Measurements from ENCODE around the gene MALAT1.

MALAT1 gene

GRCh38 chr11:65530157-65530496 is 31.3 kb downstream of the MALAT1 start:
- peak; percentile 32 for TF ChIP-seq CTCF (IDR thresholded peaks at IDR 0.05; ENCODE audit: insufficient read depth, low read depth, low read length, missing control alignments)
- H3K4me3 ChIP-seq (ENCODE audit: low read length), result no peak overlapping the region
- no peak for DNase-seq (ENCODE audit: low read depth)

DNA sequence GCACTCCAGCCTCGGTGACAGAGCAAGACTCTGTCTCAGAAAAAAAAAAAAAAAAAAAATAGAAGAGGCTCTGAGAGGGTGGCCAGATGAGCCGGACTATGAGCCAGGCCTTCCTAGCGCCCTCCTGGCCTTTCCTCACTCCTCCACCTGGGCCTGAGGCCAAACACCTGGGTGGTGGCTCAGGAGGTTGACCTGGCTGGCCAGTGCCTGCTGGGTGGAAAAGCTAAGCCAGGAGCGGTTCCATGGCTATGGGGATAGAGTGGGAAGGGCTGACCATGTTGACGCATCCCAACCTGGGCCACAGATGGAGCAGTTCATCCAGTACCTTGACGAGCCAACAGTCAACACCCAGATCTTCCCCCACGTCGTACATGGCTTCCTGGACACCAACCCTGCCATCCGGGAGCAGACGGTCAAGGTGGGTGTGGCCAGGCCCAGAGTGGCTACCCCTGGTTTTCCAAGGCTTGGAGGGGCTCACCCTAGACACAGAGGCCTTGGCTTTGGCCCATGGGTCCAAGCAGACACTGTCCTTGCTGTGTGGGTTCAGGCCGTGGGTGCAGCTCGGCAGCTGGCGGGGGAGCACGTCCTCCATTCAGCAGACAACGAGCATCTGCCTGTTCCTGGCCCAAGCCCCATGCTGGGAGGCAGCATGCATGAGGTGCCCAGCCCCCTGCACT is 33.7 kb downstream of the MALAT1 start:
- no peak for TF ChIP-seq CTCF (IDR thresholded peaks at IDR 0.05; ENCODE audit: insufficient read depth, low read depth, low read length, missing control alignments)
- H3K4me3 ChIP-seq (ENCODE audit: low read length), result no peak overlapping the region
- DNase-seq (ENCODE audit: low read depth), result no peak

GRCh38 chr11:65535102-65535501 is 36.3 kb downstream of the MALAT1 start:
- no peak overlapping the region for H3K4me3 ChIP-seq (ENCODE audit: low read length)
- DNase-seq (ENCODE audit: low read depth), result no peak
- TF ChIP-seq CTCF (IDR thresholded peaks at IDR 0.05; ENCODE audit: insufficient read depth, low read depth, low read length, missing control alignments), result no peak

DNA sequence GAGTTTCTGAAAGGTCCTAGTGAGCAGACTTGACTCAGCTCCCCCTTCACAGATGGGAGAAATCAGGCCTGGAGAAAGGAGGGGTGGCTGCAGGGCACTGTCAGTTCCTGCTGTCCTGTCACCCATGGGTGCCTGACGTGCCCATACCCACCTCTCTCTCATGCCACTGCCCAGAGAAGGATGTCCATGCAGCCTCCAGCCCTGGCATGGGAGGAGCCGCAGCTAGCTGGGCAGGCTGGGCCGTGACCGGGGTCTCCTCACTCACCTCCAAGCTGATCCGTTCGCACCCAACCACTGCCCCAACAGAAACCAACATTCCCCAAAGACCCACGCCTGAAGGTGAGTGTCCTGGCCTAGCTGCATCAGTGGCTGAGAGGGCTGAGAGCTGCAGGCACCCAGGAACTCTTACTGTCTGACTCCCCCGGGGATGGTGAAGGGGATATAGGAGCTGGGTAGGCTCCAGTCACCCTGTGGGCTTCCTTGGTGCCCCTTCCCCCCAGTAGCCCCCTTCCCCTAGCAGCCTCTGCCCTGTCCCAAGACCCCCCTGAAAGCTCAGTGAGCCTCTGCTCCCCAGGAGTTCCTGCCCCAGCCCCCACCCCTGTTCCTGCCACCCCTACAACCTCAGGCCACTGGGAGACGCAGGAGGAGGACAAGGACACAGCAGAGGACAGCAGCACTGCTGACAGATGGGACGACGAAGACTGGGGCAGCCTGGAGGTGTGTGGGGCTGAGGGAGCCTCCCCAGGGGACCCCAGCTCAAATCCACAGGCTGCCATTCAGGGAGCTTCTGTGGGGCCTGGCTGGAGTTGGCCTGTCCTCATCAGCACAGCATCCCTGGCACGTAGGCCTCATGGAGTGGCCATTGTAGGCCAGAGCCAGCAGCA is 37.8 kb downstream of the MALAT1 start:
- TF ChIP-seq CTCF (IDR thresholded peaks at IDR 0.05; ENCODE audit: insufficient read depth, low read depth, low read length, missing control alignments), result no peak
- no peak for DNase-seq (ENCODE audit: low read depth)
- no peak overlapping the region for H3K4me3 ChIP-seq (ENCODE audit: low read length)

- no peak for TF ChIP-seq CTCF (IDR thresholded peaks at IDR 0.05; ENCODE audit: insufficient read depth, low read depth, low read length, missing control alignments)
- no peak overlapping the region for H3K4me3 ChIP-seq (ENCODE audit: low read length)
- DNase-seq (ENCODE audit: low read depth), result no peak
Observed at GRCh38 chr11:65537296-65537597, 38.4 kb downstream of the MALAT1 start.

DNA sequence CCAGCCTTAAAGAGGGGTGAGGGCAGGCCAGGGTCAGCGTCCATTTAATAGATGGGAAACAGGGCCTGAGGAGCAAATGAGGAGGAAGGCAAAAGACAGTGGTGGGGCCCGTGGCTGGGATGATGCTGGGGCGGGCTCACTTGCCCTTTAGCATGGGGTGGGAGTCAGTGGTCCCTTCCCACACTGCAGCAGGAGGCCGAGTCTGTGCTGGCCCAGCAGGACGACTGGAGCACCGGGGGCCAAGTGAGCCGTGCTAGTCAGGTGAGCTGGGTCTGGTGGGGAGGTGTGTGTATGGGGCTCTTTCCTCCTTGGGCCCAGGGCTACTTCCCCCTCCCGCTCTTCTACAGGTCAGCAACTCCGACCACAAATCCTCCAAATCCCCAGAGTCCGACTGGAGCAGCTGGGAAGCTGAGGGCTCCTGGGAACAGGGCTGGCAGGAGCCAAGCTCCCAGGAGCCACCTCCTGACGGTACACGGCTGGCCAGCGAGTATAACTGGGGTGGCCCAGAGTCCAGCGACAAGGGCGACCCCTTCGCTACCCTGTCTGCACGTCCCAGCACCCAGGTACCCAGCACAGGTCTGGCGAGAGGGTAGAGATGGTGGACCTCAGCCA is 38.9 kb downstream of the MALAT1 start:
- no peak for TF ChIP-seq CTCF (IDR thresholded peaks at IDR 0.05; ENCODE audit: insufficient read depth, low read depth, low read length, missing control alignments)
- H3K4me3 ChIP-seq (ENCODE audit: low read length), result no peak overlapping the region
- DNase-seq (ENCODE audit: low read depth), result no peak
